Mesenchymal stem cell (in vitro differentiated cells and primary cell): ENCODE results near the gene DNAH11.
"Not testable (repeated sequence)": the region's sequence is repeated elsewhere in the genome, so short reads cannot be mapped to it uniquely, and the experiment has no call there.

Experiments
- DNase-seq: peaks from one replicate; pipeline ENCODE4 v3.0.0-alpha.2; 2013
- H2AFZ ChIP-seq: one replicate; pipeline ENCODE4 v1.6.1; 2013; ENCODE audit warnings: low read depth, mild to moderate bottlenecking, control low read depth, inconsistent platforms, low read length, moderate library complexity
- H2AK5ac ChIP-seq: 2 replicates; pipeline ENCODE4 v1.6.1; 2013; ENCODE audit warnings: low read length, moderate library complexity, mild to moderate bottlenecking, inconsistent platforms; ENCODE audit not compliant: severe bottlenecking
- H2BK120ac ChIP-seq: one replicate; pipeline ENCODE4 v1.6.1; 2013; ENCODE audit warnings: low read depth, mild to moderate bottlenecking, inconsistent platforms, low read length, moderate library complexity
- H2BK12ac ChIP-seq, 2 experiments: one replicate each; pipeline ENCODE4 v1.6.1; 2013; ENCODE audit warnings: inconsistent platforms in 2 of 2, low read length in 2 of 2, mild to moderate bottlenecking in 2 of 2, moderate library complexity in 2 of 2, control low read depth in 1 of 2
- H2BK15ac ChIP-seq: one replicate; pipeline ENCODE4 v1.6.1; 2013; ENCODE audit warnings: mild to moderate bottlenecking, low read depth, inconsistent platforms; ENCODE audit not compliant: poor library complexity, severe bottlenecking
- H2BK5ac ChIP-seq: 2 replicates; pipeline ENCODE4 v1.6.1; 2013; ENCODE audit warnings: low read depth, mild to moderate bottlenecking, low read length, control low read depth, inconsistent platforms; ENCODE audit not compliant: poor library complexity, severe bottlenecking
- H3K14ac ChIP-seq, 2 experiments: one replicate each; pipeline ENCODE4 v1.6.1; 2013; ENCODE audit warnings: inconsistent platforms in 2 of 2, low read length in 2 of 2, control low read depth in 1 of 2, mild to moderate bottlenecking in 1 of 2, moderate library complexity in 1 of 2
- H3K18ac ChIP-seq, 2 experiments: one replicate each; pipeline ENCODE4 v1.6.1; 2013; ENCODE audit warnings: inconsistent platforms in 2 of 2, low read length in 2 of 2, control low read depth in 1 of 2, low read depth in 1 of 2, mild to moderate bottlenecking in 1 of 2
- H3K23ac ChIP-seq, 2 experiments: one replicate each; pipeline ENCODE4 v1.6.1; 2013; ENCODE audit warnings: inconsistent platforms in 2 of 2, low read length in 2 of 2, mild to moderate bottlenecking in 2 of 2, moderate library complexity in 2 of 2, control low read depth in 1 of 2
- H3K27ac ChIP-seq: 2 replicates; pipeline ENCODE4 v1.5.1; 2013; ENCODE audit warnings: mild to moderate bottlenecking, moderate library complexity, low read length, control low read depth, inconsistent platforms; ENCODE audit not compliant: poor library complexity, severe bottlenecking
- H3K27me3 ChIP-seq, 2 experiments: 2 replicates each; pipeline versions ENCODE4 v1.6.1 to v1.7.0; 2013; ENCODE audit warnings: low read length in 2 of 2, mild to moderate bottlenecking in 2 of 2, moderate library complexity in 2 of 2, control low read depth in 1 of 2, inconsistent platforms in 1 of 2; ENCODE audit not compliant: control insufficient read depth in 1 of 2, insufficient read depth in 1 of 2
- H3K36me3 ChIP-seq, 2 experiments: 2 replicates each; pipeline versions ENCODE4 v1.6.1 to v1.7.0; 2013; ENCODE audit warnings: low read length in 2 of 2, control low read depth in 1 of 2, inconsistent platforms in 1 of 2, low read depth in 1 of 2, mild to moderate bottlenecking in 1 of 2; ENCODE audit not compliant: insufficient read depth in 2 of 2, control insufficient read depth in 1 of 2
- H3K4ac ChIP-seq, 2 experiments: one replicate each; pipeline ENCODE4 v1.6.1; 2013; ENCODE audit warnings: inconsistent platforms in 2 of 2, low read length in 2 of 2, mild to moderate bottlenecking in 2 of 2, moderate library complexity in 2 of 2, control low read depth in 1 of 2, low read depth in 1 of 2
- H3K4me1 ChIP-seq: 2 replicates; pipeline ENCODE4 v1.6.1; 2013; ENCODE audit warnings: low read depth, low read length, control low read depth; ENCODE audit not compliant: control insufficient read depth, insufficient read depth
- H3K4me2 ChIP-seq: 2 replicates; pipeline ENCODE4 v1.6.1; 2013; ENCODE audit warnings: low read length, mild to moderate bottlenecking, inconsistent platforms; ENCODE audit not compliant: poor library complexity, severe bottlenecking
- H3K4me3 ChIP-seq, 2 experiments: 2 replicates each; pipeline versions ENCODE4 v1.5.1 to v1.7.0; 2013; ENCODE audit warnings: low read length in 2 of 2, mild to moderate bottlenecking in 2 of 2, control low read depth in 1 of 2, low read depth in 1 of 2; ENCODE audit not compliant: insufficient read depth in 1 of 2
- H3K79me1 ChIP-seq: replicated peaks from 2 replicates; pipeline ENCODE4 v1.6.1; 2013; ENCODE audit warnings: mild to moderate bottlenecking, control low read depth, low read length, inconsistent platforms; ENCODE audit not compliant: poor library complexity, severe bottlenecking
- H3K9ac ChIP-seq: 2 replicates; pipeline ENCODE4 v1.7.0; 2013; ENCODE audit warnings: mild to moderate bottlenecking, low read length, moderate library complexity
- H3K9me3 ChIP-seq: 2 replicates; pipeline ENCODE4 v1.7.0; 2013; ENCODE audit warnings: mild to moderate bottlenecking, low read length; ENCODE audit not compliant: control insufficient read depth
- H4K8ac ChIP-seq: one replicate; pipeline ENCODE4 v1.6.1; 2013; ENCODE audit warnings: inconsistent platforms, mild to moderate bottlenecking, low read length, moderate library complexity
- H4K91ac ChIP-seq: one replicate; pipeline ENCODE4 v1.6.1; 2013; ENCODE audit warnings: mild to moderate bottlenecking, low read length, inconsistent platforms
- WGBS: methylation state at CpG from one replicate; pipeline ENCODE4 v1.1.7; 2013; ENCODE audit warnings: mixed read lengths; 5-methylcytosine and 5-hydroxymethylcytosine counted together

DNAH11 gene

GRCh38 chr7:21927693-21928092 lies 384.9 kb downstream of the DNAH11 start:
- Histone ChIP-seq H3K27ac (no peak overlapping the region), H2BK15ac (no peak overlapping the region), H3K18ac (no peak overlapping the region), H3K27me3 (no peaks in the 10 kb centered on the region), H2BK120ac (no peak overlapping the region), H2AK5ac (no peak overlapping the region), H3K36me3 (peaks cover 0 to 4% of the 10 kb centered on the region in 2 experiments), H3K14ac (no peak overlapping the region), H3K9me3 (no peaks in the 10 kb centered on the region), H2AFZ (no peak overlapping the region), H4K91ac (no peak overlapping the region), H3K4me3 (no peak overlapping the region), H4K8ac (no peak overlapping the region), H3K23ac (no peak overlapping the region), H3K4me2 (no peak overlapping the region), H3K4me1 (peaks cover 2% of the 10 kb centered on the region), H2BK12ac (no peak overlapping the region), H3K4ac (no peak overlapping the region), H3K79me1 (peaks cover 7% of the 10 kb centered on the region), H2BK5ac (no peak overlapping the region), H3K9ac (no peak overlapping the region)
- DNase-seq: no peak
- WGBS: 91% methylated on average over 6 of the region's 6 CpGs

GRCh38 chr7:21933293-21933692 lies 390.5 kb downstream of the DNAH11 start:
- H3K4me3 ChIP-seq, H3K4me2 ChIP-seq, H3K18ac ChIP-seq, H2BK15ac ChIP-seq, H2AFZ ChIP-seq, H2BK120ac ChIP-seq, H4K8ac ChIP-seq, H3K23ac ChIP-seq, H3K4ac ChIP-seq, H2BK12ac ChIP-seq, H4K91ac ChIP-seq, H3K4me1 ChIP-seq, H3K14ac ChIP-seq, H3K27me3 ChIP-seq, H3K36me3 ChIP-seq, DNase-seq, H2BK5ac ChIP-seq, H2AK5ac ChIP-seq, H3K9ac ChIP-seq, H3K27ac ChIP-seq, H3K79me1 ChIP-seq, H3K9me3 ChIP-seq: not testable (repeated sequence)
- WGBS: no CpG with 5 or more reads among the region's 3 CpGs

GRCh38 chr7:21934808-21935207 lies 392.0 kb downstream of the DNAH11 start:
- no peak overlapping the region for H3K14ac ChIP-seq
- H3K9me3 ChIP-seq: peaks cover 7% of the 10 kb centered on the region
- no peak overlapping the region for H3K4me2 ChIP-seq
- H3K27me3 ChIP-seq: no peaks in the 10 kb centered on the region
- no peak overlapping the region for H2BK5ac ChIP-seq
- H3K79me1 ChIP-seq: peaks cover 5% of the 10 kb centered on the region
- H2BK120ac ChIP-seq: no peak overlapping the region
- H3K9ac ChIP-seq: no peak overlapping the region
- H4K91ac ChIP-seq: no peak overlapping the region
- H3K4ac ChIP-seq: no peak overlapping the region
- H2AFZ ChIP-seq: no peak overlapping the region
- no peak overlapping the region for H3K18ac ChIP-seq
- DNase-seq: peak; percentile 32
- no peak overlapping the region for H2AK5ac ChIP-seq
- H3K4me3 ChIP-seq: no peak overlapping the region
- H2BK15ac ChIP-seq: no peak overlapping the region
- H3K27ac ChIP-seq: no peak overlapping the region
- no peak overlapping the region for H3K23ac ChIP-seq
- no peaks in the 10 kb centered on the region for H3K36me3 ChIP-seq
- no peak overlapping the region for H2BK12ac ChIP-seq
- H4K8ac ChIP-seq: no peak overlapping the region
- peaks cover 3% of the 10 kb centered on the region for H3K4me1 ChIP-seq

GRCh38 chr7:21938463-21938862 lies 395.6 kb downstream of the DNAH11 start:
- Histone ChIP-seq H3K4me3 (no peak overlapping the region), H2AK5ac (peak overlapping the region; percentile 91), H3K4me2 (no peak overlapping the region), H2BK120ac (no peak overlapping the region), H3K18ac (no peak overlapping the region), H4K8ac (no peak overlapping the region), H3K9me3 (peaks cover 7% of the 10 kb centered on the region), H2BK15ac (no peak overlapping the region), H2AFZ (no peak overlapping the region), H3K27ac (peak overlapping the region; percentile 72), H2BK12ac (no peak overlapping the region), H3K36me3 (no peaks in the 10 kb centered on the region), H3K23ac (no peak overlapping the region), H4K91ac (no peak overlapping the region), H2BK5ac (no peak overlapping the region), H3K79me1 (peaks cover 12% of the 10 kb centered on the region), H3K4ac (no peak overlapping the region), H3K27me3 (no peaks in the 10 kb centered on the region), H3K9ac (no peak overlapping the region), H3K14ac (no peak overlapping the region), H3K4me1 (peaks cover 11% of the 10 kb centered on the region)
- DNase-seq: peak; percentile 40
- WGBS: 43% methylated on average over 1 of the region's 2 CpGs
